ENCODE data around the gene MOB3A.

The MOB3A gene

DNA sequence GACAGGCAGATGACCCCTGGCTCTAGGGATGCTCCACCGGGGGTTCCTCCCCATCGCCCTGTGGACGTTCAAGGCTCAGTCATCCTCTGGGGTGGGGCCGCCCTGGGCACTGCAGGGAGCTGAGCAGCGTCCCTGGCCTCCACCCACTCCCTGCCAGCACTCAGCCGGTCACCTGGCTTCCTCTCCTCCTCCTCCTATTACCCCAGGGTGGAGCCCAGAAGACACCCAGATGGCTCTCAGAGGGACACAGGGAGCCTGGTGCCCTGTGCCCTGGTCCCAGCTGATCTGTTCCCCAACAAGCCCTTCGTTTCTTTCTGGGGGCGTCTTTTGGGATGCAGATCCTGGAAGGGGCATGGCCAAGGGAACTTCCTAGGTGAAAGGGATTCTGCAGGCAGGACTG, 41.4 kb downstream of the MOB3A start:
- H3K4me3 ChIP-seq (ENCODE audit: low read depth, low read length), result no peak overlapping the region
- DNase-seq (ENCODE audit: low read depth), result no peak
- TF ChIP-seq, protein P1, sequence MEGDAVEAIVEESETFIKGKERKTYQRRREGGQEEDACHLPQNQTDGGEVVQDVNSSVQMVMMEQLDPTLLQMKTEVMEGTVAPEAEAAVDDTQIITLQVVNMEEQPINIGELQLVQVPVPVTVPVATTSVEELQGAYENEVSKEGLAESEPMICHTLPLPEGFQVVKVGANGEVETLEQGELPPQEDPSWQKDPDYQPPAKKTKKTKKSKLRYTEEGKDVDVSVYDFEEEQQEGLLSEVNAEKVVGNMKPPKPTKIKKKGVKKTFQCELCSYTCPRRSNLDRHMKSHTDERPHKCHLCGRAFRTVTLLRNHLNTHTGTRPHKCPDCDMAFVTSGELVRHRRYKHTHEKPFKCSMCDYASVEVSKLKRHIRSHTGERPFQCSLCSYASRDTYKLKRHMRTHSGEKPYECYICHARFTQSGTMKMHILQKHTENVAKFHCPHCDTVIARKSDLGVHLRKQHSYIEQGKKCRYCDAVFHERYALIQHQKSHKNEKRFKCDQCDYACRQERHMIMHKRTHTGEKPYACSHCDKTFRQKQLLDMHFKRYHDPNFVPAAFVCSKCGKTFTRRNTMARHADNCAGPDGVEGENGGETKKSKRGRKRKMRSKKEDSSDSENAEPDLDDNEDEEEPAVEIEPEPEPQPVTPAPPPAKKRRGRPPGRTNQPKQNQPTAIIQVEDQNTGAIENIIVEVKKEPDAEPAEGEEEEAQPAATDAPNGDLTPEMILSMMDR (IDR thresholded peaks at IDR 0.05; ENCODE audit: low read depth, low read length, missing control alignments), result no peak
- in situ Hi-C loops (cut with HindIII; ENCODE audit: low sequenced_read_pairs), result no loop called here

DNA sequence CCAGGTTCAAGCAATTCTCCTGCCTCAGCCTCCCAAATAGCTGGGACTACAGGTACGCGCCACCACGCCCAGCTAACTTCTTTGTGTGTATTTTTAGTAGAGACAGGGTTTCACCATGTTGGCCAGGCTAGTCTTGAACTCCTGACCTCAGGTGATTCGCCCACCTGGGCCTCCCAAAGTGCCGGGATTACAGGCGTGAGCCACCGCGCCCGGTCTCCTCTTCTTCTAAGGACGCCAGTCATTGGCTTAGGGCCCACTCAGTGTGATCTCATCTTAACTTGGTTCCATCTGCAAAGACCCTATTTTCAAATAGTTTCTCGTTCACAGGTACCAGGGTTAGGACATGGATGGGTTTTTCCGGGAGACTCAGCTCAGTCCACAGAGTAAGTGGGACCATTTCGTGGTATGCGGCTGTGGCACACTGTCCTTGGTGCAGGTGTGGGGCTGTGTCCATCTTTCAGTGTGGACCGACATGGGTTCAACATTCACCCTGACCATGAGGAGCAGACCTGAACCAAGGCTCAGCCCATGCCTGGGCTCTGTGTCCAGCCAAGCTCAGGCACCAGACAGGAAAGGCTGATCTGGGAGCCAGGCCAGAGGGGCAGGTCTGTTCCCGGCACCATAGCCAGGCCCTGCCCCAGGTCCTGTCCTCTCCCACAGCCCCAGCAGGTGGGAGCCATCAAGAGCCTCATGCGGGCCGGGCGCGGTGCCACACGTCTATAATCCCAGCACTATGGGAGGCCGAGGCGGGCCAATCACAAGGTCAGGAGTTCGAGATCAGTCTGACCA, 42.3 kb downstream of the MOB3A start:
- in situ Hi-C loops (cut with HindIII; ENCODE audit: low sequenced_read_pairs), result no loop called here
- DNase-seq (ENCODE audit: low read depth), result no peak
- TF ChIP-seq, protein P1 (IDR thresholded peaks at IDR 0.05; ENCODE audit: low read depth, low read length, missing control alignments), result no peak
- no peak overlapping the region for H3K4me3 ChIP-seq (ENCODE audit: low read depth, low read length)

DNA sequence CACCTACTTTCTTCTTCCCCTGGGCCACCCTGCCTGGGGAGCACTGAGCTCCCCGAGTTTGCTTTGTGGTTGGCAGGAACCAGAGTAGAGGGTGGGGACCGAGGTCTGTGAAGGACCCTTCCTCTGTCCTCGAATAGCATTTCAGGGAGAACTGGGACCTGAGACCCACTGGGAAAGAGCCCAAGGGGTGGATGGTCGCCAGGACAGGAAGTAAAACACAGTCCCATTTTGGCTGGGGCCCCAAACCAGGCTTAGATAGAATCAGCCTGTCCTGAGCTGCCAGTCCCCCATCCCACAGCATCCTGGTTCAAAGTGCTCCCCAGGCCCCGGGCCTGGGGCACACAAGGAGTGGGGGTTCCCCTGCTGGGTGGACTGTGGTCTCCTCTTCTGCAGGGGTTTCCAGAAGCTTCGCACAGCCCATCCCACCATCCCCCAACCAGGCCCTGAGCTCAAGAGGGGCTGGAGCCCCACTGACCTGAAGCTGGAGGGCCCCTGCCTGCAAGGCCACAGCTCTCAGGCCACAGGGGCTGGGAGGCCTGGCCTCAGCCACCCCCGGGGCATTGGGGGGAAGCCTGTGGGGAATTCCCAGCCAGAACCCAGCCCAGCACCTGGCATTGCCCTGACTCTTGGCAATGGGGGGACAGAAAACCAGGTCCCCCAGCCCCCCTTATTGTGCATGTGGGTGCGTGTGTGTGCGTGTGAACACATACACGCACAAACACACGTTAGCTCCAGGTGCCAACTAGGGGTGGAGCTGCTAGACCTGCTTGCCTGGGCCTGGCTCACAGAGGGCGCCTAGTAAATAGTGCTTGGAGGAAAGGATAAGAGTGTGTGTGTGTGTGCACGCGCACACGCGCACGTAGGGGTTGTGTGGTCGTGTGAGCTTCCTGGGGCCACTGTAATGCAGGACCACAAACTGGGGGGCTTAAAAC, 44.1 kb downstream of the MOB3A start:
- no peak overlapping the region for H3K4me3 ChIP-seq (ENCODE audit: low read depth, low read length)
- TF ChIP-seq, protein P1 (IDR thresholded peaks at IDR 0.05; ENCODE audit: low read depth, low read length, missing control alignments), result no peak
- in situ Hi-C loops (cut with HindIII; ENCODE audit: low sequenced_read_pairs), result no loop called here
- no peak for DNase-seq (ENCODE audit: low read depth)

DNA sequence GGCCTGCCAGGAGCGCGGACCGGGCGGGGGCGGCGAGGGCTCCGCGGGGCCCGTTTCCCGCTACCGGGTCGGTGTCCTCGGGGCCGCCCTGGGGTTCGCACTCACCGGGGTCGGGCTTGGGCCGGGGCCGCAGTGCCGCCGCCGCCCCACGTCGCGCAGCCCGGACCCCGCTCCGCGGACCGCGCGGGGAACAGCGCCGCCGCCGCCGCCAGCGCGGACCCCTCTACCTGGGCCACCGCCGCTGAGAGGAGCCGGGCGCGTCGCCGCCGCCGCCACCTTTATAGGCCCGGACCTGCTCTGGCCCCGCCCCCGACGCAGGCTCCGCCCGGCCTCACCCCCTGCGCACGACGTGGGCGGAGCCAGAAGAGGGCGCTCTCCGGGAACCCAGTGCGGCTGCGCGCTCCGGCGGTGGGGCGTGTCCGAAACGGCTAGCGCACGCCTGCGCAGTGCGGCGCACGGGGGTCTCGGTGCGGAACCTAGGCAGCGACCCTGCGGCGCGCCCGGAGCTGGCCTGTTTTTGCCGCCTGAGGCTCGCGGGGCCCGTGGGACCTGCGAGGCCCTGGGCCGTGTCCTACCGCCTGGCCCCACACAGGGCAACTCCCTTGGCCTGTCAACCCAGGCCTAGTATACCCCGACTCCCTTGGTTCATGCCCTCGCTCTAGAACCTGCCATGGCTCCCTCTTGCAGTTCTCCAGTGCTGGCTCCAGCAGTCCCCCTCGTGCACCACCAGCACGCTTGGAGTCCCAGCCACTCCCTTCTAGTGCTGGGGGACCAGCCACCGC, 44.9 kb downstream of the MOB3A start, which contains the start of gene MKNK2:
MKNK2 (minus strand) TSS at position 254 of the 782 bp plus-strand sequence. CDS start 393 bp downstream, outside the sequence.
- TF ChIP-seq, protein P1 (IDR thresholded peaks at IDR 0.05; ENCODE audit: low read depth, low read length, missing control alignments), result peak; percentile 46
- in situ Hi-C loops (cut with HindIII; ENCODE audit: low sequenced_read_pairs), result no loop called here
- DNase-seq (ENCODE audit: low read depth), result peak; percentile 65
- H3K4me3 ChIP-seq (ENCODE audit: low read depth, low read length), result peak within 1 kb of the TSS; percentile 93

DNA sequence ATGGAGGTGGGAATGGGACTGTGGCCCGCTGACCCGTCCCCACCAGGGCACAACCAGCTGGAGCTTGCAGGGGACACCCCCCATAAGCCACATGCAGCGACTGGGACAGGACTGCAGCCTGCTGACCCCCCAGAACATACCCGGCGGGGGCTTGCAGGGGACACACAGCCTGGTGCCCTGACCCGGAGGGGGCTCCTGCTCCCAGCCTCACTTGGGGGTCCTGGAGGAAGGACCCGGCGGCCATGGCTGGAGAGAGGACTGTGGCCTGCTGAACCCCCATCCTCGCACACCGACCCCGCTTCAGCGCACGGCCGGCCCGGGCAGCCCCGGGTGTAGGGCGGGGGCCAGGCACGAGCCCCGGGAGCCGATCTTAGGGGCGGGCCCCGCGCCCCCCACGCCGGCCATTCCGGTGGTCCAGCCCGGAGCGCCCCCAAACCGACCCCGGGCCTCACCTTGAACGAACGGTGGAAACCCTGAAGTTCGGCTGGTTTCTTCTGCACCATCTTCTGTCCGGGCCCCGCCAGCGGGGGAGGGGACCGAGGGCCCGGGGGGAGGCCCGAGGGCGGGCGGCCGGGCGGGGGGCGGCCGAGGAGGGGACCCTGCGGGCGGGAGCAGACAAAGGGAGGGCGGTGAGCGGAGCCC, 45.7 kb downstream of the MOB3A start:
- H3K4me3 ChIP-seq (ENCODE audit: low read depth, low read length), result peak overlapping the region; percentile 93
- TF ChIP-seq, protein P1 (IDR thresholded peaks at IDR 0.05; ENCODE audit: low read depth, low read length, missing control alignments), result no peak
- in situ Hi-C loops (cut with HindIII; ENCODE audit: low sequenced_read_pairs), result no loop called here
- DNase-seq (ENCODE audit: low read depth), result no peak
